Stimulated activated CD4-positive, alpha-beta T cell treated with anti-CD3 and anti-CD28 coated beads, Interleukin-4, amount 100 ng/mL, for 1 hour (primary cell): ENCODE measurements around the gene MISFA.
A peak's percentile ranks its signal among the peaks of the same experiment; 100 is the strongest.
"Not testable (repeated sequence)": the region's sequence is repeated elsewhere in the genome, so short reads cannot be mapped to it uniquely, and the experiment has no call there.

ENCODE experiments used
- DNase-seq: peaks from one replicate; pipeline ENCODE4 v3.0.0-alpha.2; 2020

MISFA gene

DNA sequence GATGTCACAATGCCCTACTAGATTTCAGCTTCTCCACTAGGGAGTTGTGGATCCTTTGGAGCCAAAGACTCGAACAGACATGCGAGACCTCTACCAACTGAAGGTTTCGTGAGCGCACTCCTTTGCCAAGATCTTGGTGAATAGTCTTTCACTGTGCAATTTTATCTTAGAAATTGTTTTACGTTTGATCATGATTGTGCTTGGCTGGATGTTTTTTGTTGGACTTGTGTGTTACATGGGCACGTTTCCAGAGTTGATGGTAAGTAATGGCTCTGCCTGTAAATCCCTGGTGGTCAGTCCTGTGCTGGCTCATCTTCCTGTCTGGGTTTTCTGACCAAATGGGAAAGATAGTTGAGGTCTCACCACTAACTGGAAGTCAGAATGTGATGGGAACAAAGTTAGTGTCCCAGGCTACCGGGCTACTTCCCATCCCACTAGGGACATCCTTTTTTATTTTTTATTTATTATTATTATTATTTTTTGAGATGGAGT is at the start of gene MISFA:
TSS of gene MISFA (plus strand) at position 51 of the 492 bp plus-strand sequence. CDS start at position 191, 140 bp downstream.
- DNase-seq, result no peak

DNA sequence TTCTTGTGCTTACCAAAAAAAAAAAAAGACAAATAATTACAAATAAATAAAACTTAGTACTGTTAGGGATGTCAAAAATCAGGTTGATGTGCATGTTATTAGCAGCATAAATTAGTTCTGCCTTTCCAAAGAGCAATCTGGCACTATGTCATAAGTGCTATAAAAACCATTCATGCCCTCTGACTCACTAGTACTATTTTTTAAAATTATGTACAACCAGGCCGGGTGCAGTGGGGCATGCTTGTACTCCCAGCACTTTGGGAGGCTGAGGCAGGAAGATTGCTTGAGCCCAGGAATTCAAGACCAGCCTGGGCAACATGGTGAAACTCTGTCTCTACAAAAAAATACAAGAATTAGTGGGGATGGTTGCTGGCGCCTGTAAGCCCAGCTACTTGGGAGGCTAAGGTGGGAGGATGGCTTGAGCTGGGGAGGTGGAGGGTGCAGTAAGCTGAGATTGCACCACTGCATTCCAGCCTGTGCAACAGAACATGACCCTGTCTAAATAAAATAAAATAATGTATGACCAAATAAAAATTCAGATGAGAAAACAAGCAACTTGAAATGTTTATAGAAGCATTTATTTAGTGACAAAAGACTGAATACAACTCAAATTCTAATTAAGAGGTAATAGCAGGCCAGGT is 36.4 kb upstream of the MISFA start:
- no peak for DNase-seq

DNA sequence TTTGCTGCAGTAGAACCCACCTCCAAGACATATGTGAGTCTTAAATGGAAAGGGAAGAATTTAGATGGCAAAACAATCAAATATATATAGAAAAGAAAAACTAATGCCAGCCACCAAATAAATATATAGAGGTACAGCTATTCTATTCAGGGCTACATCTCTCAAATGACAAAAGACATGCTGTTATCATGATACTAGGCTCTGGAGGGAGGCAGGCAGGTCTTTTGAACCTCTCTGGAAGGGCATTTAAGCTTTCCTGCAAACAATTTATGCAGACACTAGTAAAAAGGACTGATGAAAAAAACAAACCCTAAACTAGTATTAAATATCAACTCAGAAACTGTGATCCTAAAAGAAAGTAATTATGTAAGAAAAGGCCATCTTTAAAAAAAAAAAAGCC is 35.4 kb upstream of the MISFA start:
- no peak for DNase-seq

DNA sequence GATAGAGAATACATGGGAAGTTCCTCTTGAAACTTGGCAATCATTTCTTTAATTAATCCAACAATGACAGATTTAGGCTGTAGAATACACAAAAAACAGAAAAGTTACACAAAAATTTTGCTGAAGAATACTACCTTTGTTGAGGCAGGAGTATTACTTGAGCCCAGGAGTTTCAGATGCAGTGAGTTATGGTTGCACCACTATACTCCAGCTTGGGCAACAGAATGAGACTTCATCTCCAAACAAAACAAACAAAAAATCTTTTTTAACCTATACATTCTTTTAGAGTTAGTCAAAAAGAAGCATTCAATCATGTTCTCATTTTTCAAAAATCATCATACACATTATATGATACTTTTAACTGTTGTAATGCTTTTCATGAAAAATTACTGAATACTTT is 33.2 kb upstream of the MISFA start:
- no peak for DNase-seq

DNA sequence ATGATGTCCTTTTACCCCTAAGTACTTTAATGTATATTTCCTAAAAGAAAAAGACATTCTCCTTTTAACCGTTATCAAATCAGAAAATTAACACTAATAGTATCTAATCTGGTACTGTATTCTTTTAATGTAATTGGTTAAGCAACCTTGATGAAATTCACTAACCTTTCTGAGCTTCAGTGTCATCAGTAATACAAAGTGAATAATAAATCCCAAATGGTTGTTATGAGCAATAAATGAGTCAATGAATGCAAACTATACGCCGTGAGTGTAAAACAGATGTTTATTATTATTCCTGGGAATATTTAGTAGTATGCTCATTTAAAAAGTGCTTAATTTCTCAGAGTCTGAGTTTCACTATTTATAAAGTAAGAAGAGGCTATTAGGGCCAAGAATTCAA is 32.5 kb upstream of the MISFA start:
- no peak for DNase-seq

DNA sequence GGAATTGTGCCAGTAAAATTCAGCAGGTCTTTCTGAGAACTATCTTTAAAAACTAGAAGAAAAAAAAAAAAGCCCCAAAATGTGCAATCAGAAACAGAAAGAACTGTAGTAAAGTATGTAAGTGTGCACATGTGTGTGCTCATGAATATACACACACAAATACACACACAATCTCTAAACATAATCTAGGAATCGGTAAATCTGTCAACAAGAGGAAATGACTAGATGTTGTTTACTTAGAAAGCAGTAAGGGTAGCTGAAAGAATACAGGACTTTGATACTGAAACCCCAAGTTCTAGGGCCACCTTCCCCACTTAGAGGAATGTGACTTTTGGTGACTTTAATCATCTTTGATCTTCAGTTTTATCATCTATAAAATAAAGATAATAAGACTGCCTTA is 24.2 kb upstream of the MISFA start:
- no peak for DNase-seq

DNA sequence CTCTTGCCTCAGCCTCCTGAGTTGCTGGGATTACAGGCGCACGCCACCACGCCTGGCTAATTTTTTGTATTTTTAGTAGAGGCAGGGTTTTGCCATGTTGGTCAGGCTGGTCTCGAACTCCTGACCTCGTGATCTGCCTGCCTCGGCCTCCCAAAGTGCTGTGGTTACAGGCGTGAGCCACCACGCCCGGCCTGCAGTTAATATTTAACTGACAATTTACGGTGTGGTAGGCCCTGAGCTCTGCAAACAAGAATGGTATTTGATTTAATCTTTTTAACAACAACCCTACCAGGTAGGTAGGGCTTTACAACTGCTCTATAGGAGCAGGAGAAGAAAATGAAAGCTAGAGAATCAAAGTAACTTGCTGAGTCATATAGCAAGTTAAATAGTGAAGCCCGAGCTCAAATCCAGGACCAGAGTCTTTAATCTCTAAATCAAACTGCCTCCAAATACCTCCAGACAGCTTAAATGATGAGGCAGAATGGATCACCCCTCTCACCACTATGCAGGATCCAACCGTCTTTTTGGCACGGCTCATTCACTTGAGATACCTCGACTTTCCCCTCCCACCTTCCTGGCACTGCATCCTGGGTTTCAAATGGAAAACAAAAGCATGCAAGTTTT is 20.5 kb upstream of the MISFA start:
- no peak for DNase-seq

DNA sequence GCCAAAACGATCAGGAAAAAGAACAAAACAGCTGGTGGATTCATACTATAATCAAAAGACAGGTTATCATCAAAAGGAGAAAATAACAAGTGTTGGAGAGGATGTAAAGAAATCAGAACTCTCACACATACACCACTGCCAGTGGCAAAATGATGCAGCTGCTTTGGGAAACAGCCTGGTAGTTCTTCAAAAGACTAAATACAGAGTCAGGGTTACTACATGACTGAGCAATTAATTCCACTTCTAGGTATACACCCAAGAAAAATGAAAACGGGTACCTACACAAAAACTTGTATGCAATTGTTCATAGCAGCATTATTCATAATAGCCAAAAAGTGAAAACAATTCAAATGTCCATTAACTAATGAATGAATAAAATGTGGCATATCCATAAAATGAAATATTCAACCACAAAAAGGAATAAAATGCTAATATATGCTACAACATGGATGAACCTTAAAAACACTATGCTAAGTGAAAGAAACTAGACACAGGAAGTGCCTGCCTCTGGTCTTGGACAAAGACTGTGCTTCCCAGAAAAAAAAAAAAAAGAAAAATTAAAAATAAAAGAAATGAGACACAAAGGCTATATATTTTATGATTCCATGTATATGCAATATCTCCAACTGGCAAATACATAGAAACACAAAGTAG is 19.3 kb upstream of the MISFA start:
- no peak for DNase-seq

DNA sequence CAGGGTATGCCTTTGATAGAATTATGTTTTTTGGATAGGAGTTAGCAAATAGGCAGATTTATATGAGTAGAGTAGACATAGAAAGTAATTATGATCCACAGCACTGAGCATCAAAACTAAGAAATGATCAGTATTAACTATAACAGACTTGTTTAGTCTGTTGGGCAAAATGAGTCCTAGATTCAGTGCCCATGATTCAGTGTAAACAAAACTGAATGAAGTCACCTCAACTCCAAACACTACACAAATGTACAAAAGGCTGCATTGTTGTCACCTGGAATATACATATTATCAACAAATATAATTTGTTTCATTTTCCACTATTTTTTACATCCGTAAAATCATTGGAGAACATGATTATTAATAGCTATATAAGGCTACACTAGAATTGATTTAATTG is 17.8 kb upstream of the MISFA start:
- DNase-seq, result no peak

DNA sequence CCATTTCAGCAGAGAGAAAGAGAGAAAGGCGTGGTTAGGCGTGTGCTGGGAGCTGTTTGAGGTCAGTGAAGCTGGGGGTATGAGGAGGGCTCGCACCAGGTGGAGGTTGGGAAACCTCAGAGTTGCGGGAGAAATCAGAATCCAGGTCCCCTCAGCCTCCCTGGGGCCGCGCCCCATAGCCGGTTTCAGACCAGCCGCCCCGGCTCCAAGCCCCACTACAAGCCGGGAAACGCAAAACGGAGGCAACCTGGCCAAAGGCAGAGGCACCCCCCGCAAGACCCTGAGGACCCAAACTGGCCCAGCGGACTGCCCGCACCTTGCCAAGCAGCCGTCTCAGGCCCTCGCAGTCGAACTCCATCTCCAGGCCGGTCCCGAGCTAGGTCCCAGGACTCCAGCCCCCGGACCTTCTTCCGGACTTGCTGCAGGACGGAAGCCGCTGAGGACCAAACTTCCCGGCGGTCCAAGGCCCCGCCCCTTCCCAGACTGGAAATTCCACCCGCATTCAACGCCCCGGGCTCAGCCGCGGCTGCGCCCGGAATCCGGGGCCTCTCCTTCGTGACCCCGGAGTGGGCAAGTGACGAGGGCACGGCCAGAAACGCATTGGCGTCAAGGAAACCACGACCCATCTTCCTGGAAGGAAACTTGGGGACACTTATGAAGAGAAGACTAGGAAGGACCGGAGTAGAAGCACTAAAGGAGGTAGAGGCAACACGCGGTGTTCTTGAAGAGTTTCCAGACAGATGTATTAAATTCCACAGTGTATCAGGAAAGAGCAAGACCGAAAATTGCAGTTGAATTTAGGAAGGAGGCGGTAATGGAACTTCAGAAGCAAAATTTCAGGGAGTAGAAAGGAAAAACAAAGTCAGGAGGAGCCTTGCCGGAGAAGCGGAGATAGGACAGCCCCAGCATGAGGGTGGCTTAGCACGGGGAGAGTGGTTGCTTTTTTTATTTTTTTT is 11.0 kb upstream of the MISFA start, which contains the start of gene UEVLD:
TSS of gene UEVLD (minus strand) at position 438 of the 956 bp plus-strand sequence. CDS start at position 358, 80 bp downstream.
- DNase-seq, result peak; percentile 65

DNA sequence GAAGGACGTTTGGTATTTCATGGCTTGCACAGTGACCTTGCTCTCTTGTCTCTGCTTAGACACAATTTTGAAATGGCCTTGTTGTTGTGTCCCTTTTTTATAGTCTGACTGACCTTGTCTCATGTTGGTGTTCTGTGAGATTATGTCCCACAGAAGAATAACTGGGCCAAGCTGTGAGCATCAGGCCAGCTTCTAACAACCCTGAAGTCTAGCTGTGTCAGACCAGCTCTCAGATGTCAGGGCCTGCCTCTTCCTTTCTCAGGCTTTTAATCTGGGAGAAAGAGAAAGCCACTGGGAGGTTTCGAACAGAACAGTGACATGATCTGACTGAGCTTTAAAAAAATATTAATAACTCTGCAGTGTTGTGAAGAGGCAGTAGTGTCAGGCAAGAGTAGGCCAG is 9.0 kb upstream of the MISFA start:
- DNase-seq, result no peak

DNA sequence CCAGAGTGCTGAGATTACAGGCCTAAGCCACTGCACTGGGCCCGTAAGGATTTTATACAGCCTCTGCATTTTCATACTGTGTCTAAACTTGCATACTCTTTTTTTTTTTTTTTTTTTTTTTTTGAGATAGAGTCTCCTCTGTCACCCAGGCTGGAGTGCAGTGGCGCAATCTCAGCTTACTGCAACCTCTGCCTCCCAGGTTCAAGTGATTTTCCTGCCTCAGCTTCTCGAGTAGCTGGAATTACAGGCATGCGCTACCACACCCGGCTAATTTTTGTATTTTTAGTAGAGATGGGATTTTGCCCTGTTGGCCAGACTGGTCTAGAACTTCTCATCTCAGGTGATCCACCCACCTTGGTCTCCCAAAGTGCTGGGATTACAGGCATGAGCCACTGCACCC is 5.5 kb upstream of the MISFA start:
- not testable (repeated sequence) for DNase-seq

DNA sequence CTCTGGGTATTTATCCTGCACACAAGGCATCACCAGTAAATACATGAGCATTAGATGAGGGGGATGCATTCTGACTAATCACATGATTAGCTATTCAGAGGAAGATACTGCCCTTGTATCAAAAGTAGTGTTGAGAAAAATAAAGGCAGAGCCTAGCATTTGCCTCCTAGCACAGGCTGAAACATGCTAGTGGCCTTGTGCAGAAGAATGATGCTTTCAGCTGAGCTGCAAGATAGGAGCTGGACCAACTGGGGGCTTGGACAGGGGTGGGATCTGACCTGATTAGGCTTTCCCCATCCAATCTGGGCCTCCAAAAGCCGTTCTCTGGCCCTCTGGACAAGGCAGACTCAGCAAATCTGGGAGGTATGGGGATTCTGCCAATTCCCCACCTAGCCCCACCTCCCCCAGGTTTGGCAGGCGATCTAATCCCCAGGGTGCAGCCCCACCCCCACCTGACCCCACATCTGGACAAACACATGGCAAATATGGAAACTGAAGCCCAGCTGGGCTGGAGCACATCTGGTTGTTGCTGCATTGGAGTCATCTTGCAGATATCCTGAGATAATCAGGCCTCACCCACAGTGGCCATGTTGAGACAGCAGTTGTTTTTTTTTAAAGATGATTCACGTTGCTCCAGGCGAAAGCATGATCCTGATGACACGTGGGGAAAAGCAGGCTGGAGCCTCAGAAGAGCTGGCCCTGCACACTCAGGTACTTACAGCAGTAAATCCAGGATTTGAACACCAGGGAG is 4.4 kb upstream of the MISFA start:
- no peak for DNase-seq

DNA sequence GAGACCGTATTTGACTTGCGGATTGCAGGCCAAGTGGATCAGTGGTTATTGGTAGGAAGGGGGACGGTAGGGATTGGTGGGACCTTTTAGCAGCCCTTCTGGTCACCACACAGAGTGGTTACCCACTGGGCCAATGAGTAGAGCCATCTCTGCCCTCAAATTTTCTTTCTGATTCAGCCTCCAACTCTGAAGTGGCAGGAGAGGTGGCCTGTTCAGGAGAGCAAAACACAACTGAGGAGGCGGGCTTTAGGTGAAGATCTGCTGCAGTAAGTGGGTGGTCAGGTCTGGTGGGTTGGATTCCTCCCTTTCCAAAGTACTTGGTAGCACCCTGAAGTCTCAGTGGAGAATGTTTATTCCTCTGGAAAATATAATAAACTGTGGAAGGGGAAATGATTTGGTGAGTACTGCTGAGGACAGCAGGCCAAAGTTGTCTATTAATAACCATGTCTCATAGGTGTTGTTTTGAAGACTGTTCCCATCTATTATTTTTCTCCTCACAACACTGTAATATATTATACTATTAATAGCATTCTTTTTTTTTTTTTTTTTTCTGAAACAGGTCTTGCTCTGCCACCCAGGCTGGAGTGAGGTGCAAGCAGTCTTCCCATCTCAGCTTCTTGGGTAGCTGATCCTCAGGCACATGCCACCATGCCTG is 1.5 kb downstream of the MISFA start:
- no peak for DNase-seq

DNA sequence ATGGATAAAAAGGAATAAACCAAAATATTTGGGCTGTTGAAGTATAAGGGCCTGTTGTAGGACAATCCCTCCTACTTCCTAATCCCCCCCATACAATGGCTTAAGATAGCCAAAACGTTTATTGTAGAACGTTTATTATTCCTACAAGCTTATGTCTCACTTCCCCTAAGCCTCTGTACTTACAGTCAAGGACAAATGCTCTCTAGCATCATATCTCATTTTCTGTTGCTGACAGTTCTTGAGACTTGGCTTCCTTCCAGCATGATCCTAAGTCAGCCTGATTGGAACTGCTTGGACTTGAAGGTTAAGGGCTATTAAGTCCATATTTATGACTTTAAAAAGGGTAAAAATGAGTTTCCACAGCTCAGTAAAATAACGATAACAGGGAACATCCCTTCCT is 8.8 kb downstream of the MISFA start:
- no peak for DNase-seq

DNA sequence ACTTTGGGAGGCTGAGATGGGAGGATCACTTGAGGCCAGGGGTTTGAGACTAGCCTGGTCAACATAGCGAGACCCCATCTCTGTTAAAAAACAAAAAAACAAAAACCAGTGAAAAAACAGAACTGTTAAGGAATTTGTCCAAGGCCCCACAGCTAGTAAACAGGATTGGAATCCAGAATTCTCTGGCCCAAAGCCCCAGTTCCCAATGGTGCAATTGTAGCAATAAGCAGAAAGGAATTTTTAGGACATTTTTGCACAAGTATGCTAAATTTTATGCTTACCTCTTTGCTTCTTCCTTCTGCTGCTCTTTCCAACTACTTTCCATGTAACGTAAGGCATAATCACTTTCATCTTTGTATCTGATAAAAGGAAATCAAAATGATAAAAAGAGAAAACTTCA is 11.6 kb downstream of the MISFA start:
- no peak for DNase-seq

DNA sequence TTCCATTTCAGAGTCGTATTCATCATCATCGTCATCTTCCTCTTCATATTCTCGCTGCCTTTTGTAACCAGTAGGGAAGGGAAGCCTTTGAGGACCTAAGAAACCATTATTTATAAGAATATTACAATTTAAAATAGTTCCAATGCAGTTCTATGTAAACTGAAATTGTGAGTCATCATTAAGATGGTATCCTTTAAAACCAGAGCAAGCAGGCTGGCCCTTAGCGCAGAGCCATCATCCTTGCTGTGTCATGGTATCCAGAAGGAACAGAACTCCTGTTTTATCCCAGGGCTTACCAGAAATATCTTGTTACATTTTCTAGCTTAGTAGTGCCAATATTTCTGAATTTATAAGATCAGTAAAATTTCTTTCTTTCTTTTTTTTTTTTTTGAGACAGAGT is 12.8 kb downstream of the MISFA start:
- no peak for DNase-seq

DNA sequence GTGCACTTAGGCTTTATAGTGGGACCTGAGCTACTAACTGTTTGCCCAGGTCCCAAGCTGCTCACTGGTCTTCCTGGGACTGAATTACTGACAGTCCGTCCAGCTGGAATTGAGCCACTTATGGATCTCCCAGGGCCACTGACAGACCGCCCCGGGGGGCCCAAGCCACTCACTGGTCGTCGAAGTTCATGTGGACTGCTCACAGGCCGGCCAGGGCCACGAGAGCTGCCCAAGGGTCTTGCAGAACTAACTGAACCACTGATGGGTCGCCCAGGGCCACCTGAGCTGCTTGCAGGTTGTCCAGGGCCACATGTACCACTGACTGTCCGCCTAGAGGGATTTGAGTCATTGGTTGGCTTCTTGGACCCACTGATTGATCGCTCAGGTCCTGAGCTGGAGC is 15.1 kb downstream of the MISFA start:
- no peak for DNase-seq

DNA sequence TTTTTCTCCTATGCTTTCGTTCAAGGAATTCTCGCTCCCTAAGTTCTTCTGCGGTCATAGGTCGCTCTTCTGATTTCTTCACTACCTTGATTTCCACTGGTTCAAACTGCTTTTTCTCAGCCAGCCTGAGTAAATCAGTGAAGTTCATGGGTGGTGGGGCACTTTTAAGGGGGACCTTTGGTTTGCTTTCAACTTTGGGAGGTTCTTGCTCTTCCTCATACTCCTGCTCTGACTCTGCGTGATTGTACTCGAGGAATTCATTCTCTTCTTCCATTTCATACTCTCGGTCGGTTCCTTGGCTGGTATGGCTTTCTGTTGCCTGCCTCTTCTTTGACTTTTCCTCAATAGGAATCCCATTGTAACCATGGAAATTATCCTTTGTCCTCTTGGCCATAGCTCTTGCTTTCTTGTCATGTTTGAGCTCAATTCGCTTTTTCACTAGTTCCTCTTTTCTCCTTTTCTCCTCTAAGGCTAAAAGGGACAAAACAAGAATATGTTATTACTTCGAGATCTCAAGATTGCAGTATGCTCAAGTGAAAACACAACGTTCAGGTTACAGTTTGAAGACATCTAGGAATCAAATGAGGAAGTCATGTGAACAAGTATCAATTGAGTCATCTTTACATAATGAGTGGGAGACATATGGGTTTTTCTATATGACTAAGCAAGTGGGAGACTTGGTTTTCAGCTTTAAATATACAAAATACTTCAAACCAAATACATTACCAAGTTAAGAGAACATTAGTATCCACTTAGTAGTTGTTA is 16.2 kb downstream of the MISFA start:
- no peak for DNase-seq

DNA sequence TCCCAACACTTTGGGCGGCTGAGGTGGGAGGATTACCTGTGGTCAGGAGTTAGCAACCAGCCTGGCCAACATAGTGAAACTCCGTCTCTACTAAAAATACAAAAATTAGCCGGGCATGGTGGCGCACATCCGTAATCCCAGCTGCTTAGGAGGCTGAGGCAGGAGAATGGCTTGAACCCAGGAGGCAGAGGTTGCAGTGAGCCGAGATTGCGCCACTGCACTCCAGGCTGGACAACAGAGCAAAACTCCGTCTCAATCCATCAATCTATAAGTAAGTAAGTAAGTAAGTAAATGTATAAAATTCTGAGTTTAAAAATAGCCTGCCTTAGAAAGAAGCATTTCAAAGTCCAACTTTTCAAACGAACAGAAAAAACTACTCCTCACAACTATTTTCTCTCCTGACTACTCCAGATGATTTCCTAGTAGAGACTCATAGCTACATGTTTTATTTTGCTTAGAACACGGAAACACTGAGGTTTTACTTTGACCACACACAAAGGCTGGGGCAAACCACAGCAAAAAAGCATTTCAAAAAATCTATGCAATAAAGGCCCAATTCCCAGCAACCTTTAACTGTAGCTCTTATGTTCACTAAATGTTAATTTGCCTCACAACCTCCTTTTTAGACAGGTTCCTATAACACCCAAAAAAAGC is 18.2 kb downstream of the MISFA start:
- no peak for DNase-seq
